ENCODE data around the gene TYMP. TPM values are rescaled to one million over a fixed set of nuclear protein-coding genes. Genes with fewer than 3 reads are reported as not detected.

TYMP gene
- polyA plus RNA-seq, 1 experiment = 2.9 TPM

- ChIA-PET CTCF (interaction anchor here (3.3 kb wide), 1 partner anchor 14 kb away, joined by 27 read pairs; the partner anchor contains the start of gene SYCE3), POLR2A (interaction anchor here (1.3 kb wide), 1 partner anchor 45 kb away, joined by 3 read pairs; no protein-coding TSS in a partner anchor)
- H3K4me3 ChIP-seq (ENCODE audit: low read depth, low read length) = no peak overlapping the region
These were observed 47.2 kb upstream of the TYMP start for GRCh38 chr22:50576806-50577696.

GRCh38 chr22:50576070-50576469 lies 46.3 kb upstream of the TYMP start:
- POLR2A ChIA-PET = interaction anchor here (1.1 to 1.4 kb wide), 2 partner anchors 12 to 14 kb away, joined by 3 read pairs; partner anchors contain the start of gene SYCE3
- CTCF ChIA-PET = interaction anchor here (3.3 kb wide), 1 partner anchor 13 kb away, joined by 27 read pairs; the partner anchor contains the start of gene SYCE3
- DNase-seq (ENCODE audit: low read depth, low spot score) = no peak

More at GRCh38 chr22:50576806-50577696, 47.2 kb upstream of the TYMP start:
- H3K27me3 ChIP-seq (ENCODE audit: control insufficient read depth, insufficient read depth, low read length) = peaks cover 14% of the 10 kb centered on the region
- DNase-seq (ENCODE audit: low read depth, low spot score) = no peak
- no peak overlapping the region for H3K27ac ChIP-seq (ENCODE audit: low read depth, low read length)
- no peak for TF ChIP-seq CTCF (IDR thresholded peaks at IDR 0.05; ENCODE audit: low read depth, low read length)
- H3K9me3 ChIP-seq (ENCODE audit: control insufficient read depth, insufficient read depth, low read length) = no peaks in the 10 kb centered on the region

DNA sequence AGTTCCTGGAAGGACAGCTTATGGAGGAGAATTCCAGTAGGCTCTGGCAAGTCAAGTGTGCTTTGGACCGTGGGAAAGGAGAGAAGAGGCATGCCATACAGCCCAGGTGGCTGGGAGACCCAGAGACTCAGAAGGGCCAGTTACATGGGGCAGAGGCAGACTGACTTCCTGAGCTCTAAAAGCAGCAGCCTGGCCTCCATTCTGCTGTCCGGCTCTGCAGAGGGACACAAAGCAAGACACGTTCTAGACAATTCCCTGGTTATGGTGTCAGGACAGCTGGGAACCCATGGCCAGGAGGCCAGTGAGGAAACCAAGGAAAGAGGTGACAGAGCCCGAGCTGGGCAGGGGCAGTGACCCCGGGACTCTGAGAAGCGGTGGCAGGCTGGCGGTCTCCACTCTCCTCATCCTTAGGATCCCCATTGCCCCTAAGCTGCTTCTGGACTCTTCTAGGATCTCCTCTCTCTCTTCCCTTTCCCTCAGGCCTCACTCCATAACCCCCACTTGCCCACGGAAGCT lies 45.7 kb upstream of the TYMP start:
- POLR2A ChIA-PET = interaction anchor here (0.6 to 1.4 kb wide), 4 partner anchors 12 to 74 kb away, joined by 3 read pairs; partner anchors contain the start of gene SYCE3
- no peak for DNase-seq (ENCODE audit: low read depth, low spot score)
- CTCF ChIA-PET = interaction anchor here (0.9 to 3.3 kb wide), 2 partner anchors 12 to 46 kb away, joined by 4 to 27 read pairs; partner anchors contain the start of gene SYCE3

More at GRCh38 chr22:50576070-50576469, 46.3 kb upstream of the TYMP start:
- peak; percentile 42 for TF ChIP-seq CTCF (IDR thresholded peaks at IDR 0.05; ENCODE audit: low read depth, low read length)
- Histone ChIP-seq H3K4me3 (ENCODE audit: low read depth, low read length) (no peak overlapping the region), H3K27me3 (ENCODE audit: control insufficient read depth, insufficient read depth, low read length) (peaks cover 18% of the 10 kb centered on the region), H3K27ac (ENCODE audit: low read depth, low read length) (no peak overlapping the region), H3K9me3 (ENCODE audit: control insufficient read depth, insufficient read depth, low read length) (no peaks in the 10 kb centered on the region)

DNA sequence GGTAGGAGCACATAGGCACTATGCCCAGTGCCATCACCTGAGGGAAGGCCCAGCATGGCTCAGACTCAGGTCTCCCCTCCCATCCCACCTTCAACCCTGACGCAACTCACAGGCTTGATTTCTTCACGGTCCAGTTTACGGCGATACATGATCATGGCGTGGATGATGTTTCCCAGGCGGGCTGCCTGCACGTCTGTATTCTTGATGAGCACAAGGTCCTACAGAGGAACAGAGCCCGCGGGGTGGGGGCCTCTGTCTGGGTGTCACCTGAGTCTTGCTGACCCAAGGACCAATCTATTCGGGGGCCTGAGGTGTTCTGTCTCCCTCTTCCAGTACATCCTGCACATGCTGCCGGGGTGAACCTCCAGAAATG lies 44.6 kb upstream of the TYMP start:
- POLR2A ChIA-PET = no interaction called here
- CTCF ChIA-PET = interaction anchor here (0.9 to 3.3 kb wide), 2 partner anchors 11 to 47 kb away, joined by 4 to 27 read pairs; partner anchors contain the start of gene SYCE3
- Histone ChIP-seq H3K9me3 (ENCODE audit: control insufficient read depth, insufficient read depth, low read length) (no peaks in the 10 kb centered on the region), H3K4me3 (ENCODE audit: low read depth, low read length) (no peak overlapping the region), H3K27me3 (ENCODE audit: control insufficient read depth, insufficient read depth, low read length) (peaks cover 18% of the 10 kb centered on the region), H3K27ac (ENCODE audit: low read depth, low read length) (no peak overlapping the region)
- no peak for DNase-seq (ENCODE audit: low read depth, low spot score)
- no peak for TF ChIP-seq CTCF (IDR thresholded peaks at IDR 0.05; ENCODE audit: low read depth, low read length)

More for the DNA sequence above, 45.7 kb upstream of the TYMP start:
- Histone ChIP-seq H3K27ac (ENCODE audit: low read depth, low read length) (no peak overlapping the region), H3K9me3 (ENCODE audit: control insufficient read depth, insufficient read depth, low read length) (no peaks in the 10 kb centered on the region), H3K27me3 (ENCODE audit: control insufficient read depth, insufficient read depth, low read length) (peaks cover 18% of the 10 kb centered on the region), H3K4me3 (ENCODE audit: low read depth, low read length) (no peak overlapping the region)
- TF ChIP-seq CTCF (IDR thresholded peaks at IDR 0.05; ENCODE audit: low read depth, low read length) = no peak

Data from AG04450 (cell line).